ENCODE measurements around the gene MYCL. TPM values are rescaled to one million over a fixed set of nuclear protein-coding genes. Genes with fewer than 3 reads are reported as not detected.

Gene MYCL
- total and polyA plus RNA-seq, 2 of the 8 experiments (the other 6 are each of a cell fraction or from before 2014, with no cell fraction given), result 20.3 to 28.8 TPM

GRCh38 chr1:39850606-39851216 lies 51.0 kb downstream of the MYCL start (continued):
- TF ChIP-seq CBX8 (IDR thresholded peaks at IDR 0.05; ENCODE audit: borderline replicate concordance, low read depth, low read length), result no peak
- TF ChIP-seq BRCA1 (IDR thresholded peaks at IDR 0.05; ENCODE audit: low read depth, low read length), result no peak

All from H1 (cell line).